Fibroblast of mammary gland (primary cell): ENCODE measurements around the gene IL1RAPL1.

Experiments used
- DNase-seq: peaks from one replicate; pipeline ENCODE4 v3.0.0-alpha.2; 2010; ENCODE audit warnings: low read depth
- H3K4me3 ChIP-seq: 2 replicates; pipeline ENCODE4 v1.5.1; 2011; ENCODE audit warnings: low read depth, mild to moderate bottlenecking, low read length, moderate library complexity; ENCODE audit not compliant: control insufficient read depth
- CTCF ChIP-seq: conservative IDR thresholded peaks from 2 replicates; pipeline ENCODE4 v1.5.1; 2011; ENCODE audit warnings: low read depth, low read length, inconsistent platforms; ENCODE audit not compliant: control insufficient read depth, insufficient read depth

Gene IL1RAPL1

GRCh38 chrX:29545878-29546277, 958.6 kb downstream of the IL1RAPL1 start:
- H3K4me3 ChIP-seq, result no peak overlapping the region
- no peak for DNase-seq
- no peak for TF ChIP-seq CTCF

- no peak overlapping the region for H3K4me3 ChIP-seq
- no peak for TF ChIP-seq CTCF
Observed at GRCh38 chrX:29547877-29548276, 960.6 kb downstream of the IL1RAPL1 start.

GRCh38 chrX:29553542-29553941, 966.3 kb downstream of the IL1RAPL1 start:
- no peak for TF ChIP-seq CTCF
- peak; percentile 2 for DNase-seq
- H3K4me3 ChIP-seq, result no peak overlapping the region

More at GRCh38 chrX:29547877-29548276, 960.6 kb downstream of the IL1RAPL1 start:
- DNase-seq, result no peak

GRCh38 chrX:29555465-29556091, 968.3 kb downstream of the IL1RAPL1 start:
- H3K4me3 ChIP-seq, result no peak overlapping the region
- DNase-seq, result no peak
- no peak for TF ChIP-seq CTCF

- DNase-seq, result no peak
- no peak overlapping the region for H3K4me3 ChIP-seq
- TF ChIP-seq CTCF, result no peak
Observed at GRCh38 chrX:29560065-29560464, 972.8 kb downstream of the IL1RAPL1 start.

GRCh38 chrX:29561417-29561816, 974.2 kb downstream of the IL1RAPL1 start:
- DNase-seq, result peak; percentile 57
- TF ChIP-seq CTCF, result no peak
- H3K4me3 ChIP-seq, result no peak overlapping the region

- no peak overlapping the region for H3K4me3 ChIP-seq
- no peak for TF ChIP-seq CTCF
- DNase-seq, result no peak
Observed at GRCh38 chrX:29580560-29580959, 993.3 kb downstream of the IL1RAPL1 start.
